Ammon's horn (tissue), 1 donor: ENCODE results near the gene OXTR.

Experiments
- DNase-seq: peaks from one replicate; pipeline ENCODE4 v3.0.0-alpha.2; 2016; ENCODE audit warnings: low spot score

OXTR gene

DNA sequence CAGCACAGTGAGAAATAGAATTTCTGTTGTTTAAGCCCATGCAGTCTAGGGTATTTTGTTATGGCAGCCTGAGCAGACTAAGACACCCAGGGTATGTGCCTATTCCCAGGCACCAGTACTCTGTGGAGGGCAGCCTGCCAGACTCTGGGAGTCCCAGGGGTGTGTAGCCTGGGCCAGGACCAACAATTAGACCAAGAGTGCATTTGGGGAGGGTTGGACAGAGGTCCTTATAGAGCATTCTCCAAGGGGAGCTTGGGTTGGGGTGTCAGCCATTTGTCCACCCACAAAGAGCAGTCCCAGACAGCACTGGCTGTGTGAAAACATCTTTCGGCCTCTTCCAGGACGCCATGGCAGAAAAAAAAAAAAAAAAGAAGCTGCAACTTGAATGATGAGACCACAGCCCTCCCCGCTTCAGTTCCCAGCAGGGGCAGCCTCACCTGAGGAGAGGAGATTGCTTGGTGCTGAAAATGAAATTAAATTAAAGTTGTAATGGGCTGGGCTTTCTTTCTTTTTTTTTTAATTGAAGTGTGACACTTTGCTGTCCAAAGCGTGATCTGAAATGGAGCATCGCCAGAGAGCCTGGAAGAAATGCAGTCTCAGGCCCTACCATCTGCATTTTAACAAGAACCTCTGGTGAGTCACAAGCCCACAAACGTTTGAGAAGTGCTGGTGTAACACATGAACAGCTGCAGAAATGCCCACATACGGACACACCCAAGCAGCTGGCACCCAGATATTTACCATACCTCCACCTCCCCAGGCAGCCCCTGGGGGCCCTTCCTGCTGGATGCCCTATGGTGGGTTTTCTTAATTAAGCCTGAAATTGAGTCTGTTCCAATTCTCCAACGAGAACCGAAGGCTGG is 57.1 kb downstream of the OXTR start:
- no peak for DNase-seq

DNA sequence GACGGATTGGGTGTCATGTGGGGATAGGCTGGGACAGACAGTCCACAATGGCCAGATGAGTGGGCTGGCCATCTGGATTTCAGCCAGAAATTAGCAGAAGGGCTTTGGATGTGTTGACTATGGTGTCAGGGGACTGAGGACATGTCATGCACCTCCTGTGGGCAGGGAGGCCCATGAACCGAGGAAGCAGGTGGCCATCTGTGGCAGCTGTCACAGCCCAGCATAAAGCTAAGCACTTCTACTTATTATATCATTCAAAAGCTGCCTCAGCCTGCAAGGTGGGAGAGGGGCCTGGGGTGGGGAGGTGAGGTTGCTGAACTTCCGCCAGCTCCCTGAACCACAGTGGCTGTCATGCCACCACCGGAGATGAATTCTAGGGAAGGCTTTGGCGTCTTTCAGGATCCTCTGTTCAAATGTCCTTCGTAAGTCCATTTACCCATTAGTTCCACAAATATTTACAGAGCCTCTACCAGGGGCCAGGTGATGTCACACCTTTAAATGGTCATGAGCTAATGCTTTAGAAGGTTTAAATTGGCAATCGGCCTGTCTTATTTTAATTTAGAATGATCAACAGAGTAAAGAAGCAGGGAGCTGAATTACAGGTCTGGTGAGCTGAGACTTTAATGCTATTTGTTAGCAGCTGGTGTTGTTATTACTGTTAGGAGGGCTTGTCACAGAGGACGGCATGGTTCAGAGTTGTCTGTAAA is 59.5 kb downstream of the OXTR start:
- no peak for DNase-seq

DNA sequence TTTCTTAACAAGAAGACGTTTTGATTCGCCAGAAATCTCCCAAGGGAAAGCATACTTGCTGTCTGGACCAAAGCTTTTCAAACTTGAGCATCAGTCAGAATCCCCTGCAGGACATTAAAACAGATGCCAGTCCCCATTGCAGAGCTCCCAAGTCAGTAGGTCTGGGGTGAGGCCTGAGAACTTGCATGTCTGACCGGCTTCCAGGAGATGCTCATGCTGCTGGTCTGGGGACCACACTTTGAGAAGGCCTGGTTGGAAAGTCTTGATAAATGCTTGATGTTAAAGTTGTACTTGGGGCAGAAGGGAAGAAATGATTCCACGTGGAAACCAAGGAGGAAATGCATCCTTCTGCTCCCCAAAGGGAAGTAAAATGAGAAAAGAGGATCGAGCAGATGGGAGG is 60.1 kb downstream of the OXTR start:
- no peak for DNase-seq

DNA sequence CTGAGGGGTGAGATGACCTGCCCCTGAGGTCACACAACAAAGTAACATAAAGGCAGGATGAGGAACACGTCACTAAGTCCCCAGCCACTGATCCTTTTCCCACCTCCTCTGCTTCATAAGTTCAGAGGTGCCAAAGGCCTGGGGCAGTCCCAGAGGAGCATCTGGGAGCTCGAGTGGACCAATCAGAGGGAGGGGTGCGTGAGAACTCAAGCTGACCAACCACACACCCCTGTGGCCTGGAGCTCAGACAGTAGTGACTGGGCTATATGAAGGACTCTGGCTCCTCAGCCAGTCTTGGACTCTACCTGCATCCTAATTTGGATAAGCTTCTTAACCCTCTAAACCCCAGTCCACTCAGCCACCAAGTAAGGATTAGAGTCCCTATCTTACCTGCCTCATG is 63.8 kb downstream of the OXTR start:
- DNase-seq: no peak

DNA sequence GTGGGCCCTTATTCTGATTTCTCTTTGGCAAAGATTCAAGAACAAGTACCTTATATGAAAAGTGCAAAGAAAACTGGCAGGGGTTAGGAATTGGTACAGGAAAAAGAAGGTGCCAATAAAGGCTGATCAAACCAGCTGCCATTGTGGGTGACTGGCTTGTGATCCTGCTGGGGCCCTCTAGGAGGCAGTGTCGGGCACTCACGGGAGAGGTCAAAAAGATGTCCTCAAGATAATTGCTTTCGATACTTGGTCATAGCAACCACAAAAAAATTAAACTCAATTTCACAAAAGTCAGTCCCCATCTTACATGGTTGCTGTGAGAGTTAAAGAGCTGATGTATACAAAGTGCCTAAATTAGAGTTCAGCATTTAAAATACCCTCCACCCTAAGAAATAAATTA is 66.9 kb downstream of the OXTR start:
- no peak for DNase-seq
